Right lobe of liver (tissue), 6 donors: ENCODE measurements around the gene TAP2. TPM values are rescaled to one million over a fixed set of nuclear protein-coding genes. Genes with fewer than 3 reads are reported as not detected.
A peak's percentile ranks its signal among the peaks of the same experiment; 100 is the strongest.
"Not testable (repeated sequence)": the region's sequence is repeated elsewhere in the genome, so short reads cannot be mapped to it uniquely, and the experiment has no call there.

Experiments used
- ATAC-seq, 4 donors: fragments of 200-7000 bp; cut with Tn5 transposase; one replicate each; pipeline ENCODE4 v1.9.1; 2020; ENCODE audit warnings: mild to moderate bottlenecking in 4 of 4, moderate library complexity in 4 of 4
- DNase-seq, 3 donors: peaks; one replicate each; pipeline ENCODE4 v3.0.0-alpha.2; 2020
- H3K27ac ChIP-seq, 3 donors: fragments of 200-600 bp; one replicate each; pipeline ENCODE4 v1.8.0; 2022
- H3K27me3 ChIP-seq, 2 donors: fragments of 200-600 bp; one replicate each; pipeline ENCODE4 v1.8.0; 2022
- H3K36me3 ChIP-seq, 4 donors: fragments of 200-600 bp; sonication (generic) in 1 of 4; one replicate each; pipeline versions ENCODE4 v1.5.1 to v1.8.0; 2017 to 2022; ENCODE audit warnings: control low read depth in 1 of 4
- H3K4me1 ChIP-seq, 4 donors: fragments of 200-600 bp; sonication (generic) in 1 of 4; one replicate each; pipeline versions ENCODE4 v1.5.1 to v1.8.0; 2017 to 2022; ENCODE audit warnings: control low read depth in 1 of 4
- H3K4me3 ChIP-seq, 3 donors: fragments of 200-600 bp; one replicate each; pipeline ENCODE4 v1.8.0; 2022
- H3K9me3 ChIP-seq, 4 donors: fragments of 200-600 bp; sonication (generic) in 1 of 4; one replicate each; pipeline versions ENCODE4 v1.5.1 to v1.8.0; 2017 to 2022; ENCODE audit warnings: control low read depth in 1 of 4
- POLR2A ChIP-seq: fragments of 450-650 bp; IDR thresholded peaks from one replicate; pipeline ENCODE4 v1.6.1; 2017; ENCODE audit warnings: antibody characterized with exemption, mild to moderate bottlenecking
- WGBS: methylation state at CpG from one replicate; pipeline ENCODE4 v1.1.6; 2018; ENCODE audit warnings: low coverage, low lambda C conversion rate; ENCODE audit not compliant: insufficient coverage; ENCODE audit errors: missing lambda C conversion rate; 5-methylcytosine and 5-hydroxymethylcytosine counted together
- intact Hi-C, 2 donors: fragments of 100-400 bp; cut with DNase I; formaldehyde crosslinking; loops; one replicate each; pipeline versions ENCODE4 v1.11.2 to v1.14.1; 2022
- total RNA-seq, 6 experiments: library from RNA; depleted of rRNA in 2 of 6; stranded (reverse); fragments of >200 nt in 2 of 6; fragmentation: NEBNext Ultra II Directional in 3 of 6; extraction: Animal tissue kit (Norgen Biotek cat#: 25700) in 3 of 6; gene quantifications; one replicate each; pipeline versions ENCODE4 v1.1.0 to v1.2.4, GENCODE V29; 2016 to 2023
- TF ChIP-seq, protein P1 (sequence below), 4 donors: fragments of 200-600 bp in 3 of 4; fragments of 450-650 bp in 1 of 4; IDR thresholded peaks; one replicate each; pipeline versions ENCODE4 v1.5.1 to v1.8.0; 2016 to 2022; ENCODE audit warnings: antibody characterized with exemption in 4 of 4, mild to moderate bottlenecking in 2 of 4
- donor health status: DM: no; HTN: yes; CAD: no.
- donor health status: DM: no; HTN: no; CAD: no.
- donor health status: DM: no; HTN: no; CAD: no.
- donor health status: DM: no; HTN: yes; CAD: no.
- donor health status: DM: no; HTN: yes; CAD: no.

Gene TAP2
- total RNA-seq, 6 experiments from 2014 or later = 8.8 to 20.2 (median 15.9) TPM

GRCh38 chr6:32815115-32815514, 23.4 kb downstream of the TAP2 start:
- H3K36me3 ChIP-seq = no peaks in the 10 kb centered on the region
- 61% methylated on average over 5 of the region's 5 CpGs for WGBS
- H3K27me3 ChIP-seq = no peaks in the 10 kb centered on the region
- ATAC-seq = peak in 1 of 4 donors; percentile 56
- intact Hi-C loops = no loop called here
- TF ChIP-seq, protein P1, sequence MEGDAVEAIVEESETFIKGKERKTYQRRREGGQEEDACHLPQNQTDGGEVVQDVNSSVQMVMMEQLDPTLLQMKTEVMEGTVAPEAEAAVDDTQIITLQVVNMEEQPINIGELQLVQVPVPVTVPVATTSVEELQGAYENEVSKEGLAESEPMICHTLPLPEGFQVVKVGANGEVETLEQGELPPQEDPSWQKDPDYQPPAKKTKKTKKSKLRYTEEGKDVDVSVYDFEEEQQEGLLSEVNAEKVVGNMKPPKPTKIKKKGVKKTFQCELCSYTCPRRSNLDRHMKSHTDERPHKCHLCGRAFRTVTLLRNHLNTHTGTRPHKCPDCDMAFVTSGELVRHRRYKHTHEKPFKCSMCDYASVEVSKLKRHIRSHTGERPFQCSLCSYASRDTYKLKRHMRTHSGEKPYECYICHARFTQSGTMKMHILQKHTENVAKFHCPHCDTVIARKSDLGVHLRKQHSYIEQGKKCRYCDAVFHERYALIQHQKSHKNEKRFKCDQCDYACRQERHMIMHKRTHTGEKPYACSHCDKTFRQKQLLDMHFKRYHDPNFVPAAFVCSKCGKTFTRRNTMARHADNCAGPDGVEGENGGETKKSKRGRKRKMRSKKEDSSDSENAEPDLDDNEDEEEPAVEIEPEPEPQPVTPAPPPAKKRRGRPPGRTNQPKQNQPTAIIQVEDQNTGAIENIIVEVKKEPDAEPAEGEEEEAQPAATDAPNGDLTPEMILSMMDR (IDR thresholded peaks at IDR 0.05) = no peak
- TF ChIP-seq POLR2A = no peak
- no peak overlapping the region for H3K4me3 ChIP-seq
- H3K9me3 ChIP-seq = no peaks in the 10 kb centered on the region
- no peak for DNase-seq
- H3K4me1 ChIP-seq = no peaks in the 10 kb centered on the region
- no peak overlapping the region for H3K27ac ChIP-seq

GRCh38 chr6:32814145-32814544, 24.4 kb downstream of the TAP2 start:
- H3K27ac ChIP-seq = no peak overlapping the region
- no peaks in the 10 kb centered on the region for H3K4me1 ChIP-seq
- ATAC-seq = no peak
- H3K4me3 ChIP-seq = no peak overlapping the region
- DNase-seq = no peak
- intact Hi-C loops = no loop called here
- H3K36me3 ChIP-seq = no peaks in the 10 kb centered on the region
- H3K27me3 ChIP-seq = no peaks in the 10 kb centered on the region
- 77% methylated on average over 2 of the region's 2 CpGs for WGBS
- no peaks in the 10 kb centered on the region for H3K9me3 ChIP-seq
- TF ChIP-seq POLR2A = no peak
- TF ChIP-seq, protein P1 (IDR thresholded peaks at IDR 0.05) = no peak

GRCh38 chr6:32809171-32809570, 29.4 kb downstream of the TAP2 start:
- no peak for TF ChIP-seq POLR2A
- TF ChIP-seq, protein P1 (IDR thresholded peaks at IDR 0.05) = no peak
- WGBS = 30% methylated on average over 1 of the region's 1 CpG
- no peak for ATAC-seq

GRCh38 chr6:32807020-32807580, 31.4 kb downstream of the TAP2 start:
- peaks cover 0 to 6% of the 10 kb centered on the region in 2 donors for H3K27me3 ChIP-seq
- TF ChIP-seq, protein P1 (IDR thresholded peaks at IDR 0.05) = no peak
- 54% methylated on average over 5 of the region's 5 CpGs for WGBS
- no peaks in the 10 kb centered on the region for H3K9me3 ChIP-seq
- no peaks in the 10 kb centered on the region for H3K36me3 ChIP-seq
- H3K4me1 ChIP-seq = no peaks in the 10 kb centered on the region
- intact Hi-C loops = no loop called here
- DNase-seq (no peak), ATAC-seq (no peak)
- H3K4me3 ChIP-seq = no peak overlapping the region
- no peak overlapping the region for H3K27ac ChIP-seq

More at GRCh38 chr6:32809171-32809570, 29.4 kb downstream of the TAP2 start:
- no peaks in the 10 kb centered on the region for H3K4me1 ChIP-seq
- intact Hi-C loops = no loop called here
- H3K27me3 ChIP-seq = peaks cover 0 to 6% of the 10 kb centered on the region in 2 donors
- H3K9me3 ChIP-seq = no peaks in the 10 kb centered on the region
- no peak overlapping the region for H3K27ac ChIP-seq
- DNase-seq = no peak
- H3K4me3 ChIP-seq = no peak overlapping the region
- H3K36me3 ChIP-seq = no peaks in the 10 kb centered on the region

- H3K4me1 ChIP-seq, H3K36me3 ChIP-seq, DNase-seq, intact Hi-C loops, H3K4me3 ChIP-seq, H3K27ac ChIP-seq, H3K27me3 ChIP-seq, ATAC-seq, H3K9me3 ChIP-seq: not testable (repeated sequence)
Measured at GRCh38 chr6:32805404-32805803, 33.1 kb downstream of the TAP2 start.
